ENCODE results near the gene TNS2. TPM values are rescaled to one million over a fixed set of nuclear protein-coding genes. Genes with fewer than 3 reads are reported as not detected.

Gene TNS2
- total RNA-seq, 1 donor from 2014 or later: 15.4 TPM

DNA sequence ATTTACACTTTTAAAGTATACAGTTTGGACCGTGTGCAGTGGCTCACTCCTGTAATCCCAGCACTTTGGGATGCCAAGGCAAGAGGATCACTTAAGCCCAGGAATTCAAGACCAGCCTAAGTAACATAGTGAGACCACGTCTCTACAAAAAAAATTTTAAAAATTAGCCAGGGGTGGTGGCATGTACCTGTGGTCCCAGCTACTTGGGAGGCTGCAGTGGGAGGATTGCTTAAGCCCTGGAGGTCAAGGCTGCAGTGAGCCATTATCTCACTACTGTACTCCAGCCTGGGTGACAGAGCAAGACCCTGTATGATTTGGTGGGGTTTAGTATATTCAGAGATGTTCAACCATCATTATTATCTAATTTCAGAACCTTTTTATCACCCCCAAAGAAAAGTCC, 38.9 kb upstream of the TNS2 start:
- H3K4me1 ChIP-seq (ENCODE audit: insufficient read depth, low read length): peaks cover 19% of the 10 kb centered on the region
- H3K79me2 ChIP-seq (ENCODE audit: insufficient read depth, low read length): peaks cover 98% of the 10 kb centered on the region
- Mint-ChIP-seq H3K4me1 (ENCODE audit: low read depth, unreplicated experiment) (peaks cover 28% of the 10 kb centered on the region), H3K4me3 (ENCODE audit: unreplicated experiment) (peak overlapping the region; percentile 40), H3K27ac (ENCODE audit: unreplicated experiment) (no peak overlapping the region), H3K9me3 (ENCODE audit: unreplicated experiment) (peaks cover 2% of the 10 kb centered on the region), H3K36me3 (ENCODE audit: low read depth, unreplicated experiment) (peaks cover 3% of the 10 kb centered on the region), H3K27me3 (ENCODE audit: low read depth, unreplicated experiment) (no peaks in the 10 kb centered on the region)
- no peak overlapping the region for H3K27ac ChIP-seq (ENCODE audit: low read depth, low read length)
- H3K9ac ChIP-seq (ENCODE audit: low read length): no peak overlapping the region
- TF ChIP-seq, protein P1, sequence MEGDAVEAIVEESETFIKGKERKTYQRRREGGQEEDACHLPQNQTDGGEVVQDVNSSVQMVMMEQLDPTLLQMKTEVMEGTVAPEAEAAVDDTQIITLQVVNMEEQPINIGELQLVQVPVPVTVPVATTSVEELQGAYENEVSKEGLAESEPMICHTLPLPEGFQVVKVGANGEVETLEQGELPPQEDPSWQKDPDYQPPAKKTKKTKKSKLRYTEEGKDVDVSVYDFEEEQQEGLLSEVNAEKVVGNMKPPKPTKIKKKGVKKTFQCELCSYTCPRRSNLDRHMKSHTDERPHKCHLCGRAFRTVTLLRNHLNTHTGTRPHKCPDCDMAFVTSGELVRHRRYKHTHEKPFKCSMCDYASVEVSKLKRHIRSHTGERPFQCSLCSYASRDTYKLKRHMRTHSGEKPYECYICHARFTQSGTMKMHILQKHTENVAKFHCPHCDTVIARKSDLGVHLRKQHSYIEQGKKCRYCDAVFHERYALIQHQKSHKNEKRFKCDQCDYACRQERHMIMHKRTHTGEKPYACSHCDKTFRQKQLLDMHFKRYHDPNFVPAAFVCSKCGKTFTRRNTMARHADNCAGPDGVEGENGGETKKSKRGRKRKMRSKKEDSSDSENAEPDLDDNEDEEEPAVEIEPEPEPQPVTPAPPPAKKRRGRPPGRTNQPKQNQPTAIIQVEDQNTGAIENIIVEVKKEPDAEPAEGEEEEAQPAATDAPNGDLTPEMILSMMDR (IDR thresholded peaks at IDR 0.05; ENCODE audit: insufficient read depth, low read depth, low read length): no peak
- no peak for TF ChIP-seq EZH2 (IDR thresholded peaks at IDR 0.05; ENCODE audit: insufficient read depth, low read length)
- H3K4me3 ChIP-seq (ENCODE audit: insufficient read depth, low read depth, low read length): no peak overlapping the region
- no peaks in the 10 kb centered on the region for H3K27me3 ChIP-seq (ENCODE audit: insufficient read depth, low read length)
- DNase-seq (ENCODE audit: low read depth) (no peak), FAIRE-seq (no peak)
- no peak overlapping the region for H2AFZ ChIP-seq (ENCODE audit: low read depth, low read length)
- H3K9me3 ChIP-seq (ENCODE audit: insufficient read depth, low read depth, low read length): no peaks in the 10 kb centered on the region
- peaks cover 3% of the 10 kb centered on the region for H3K36me3 ChIP-seq (ENCODE audit: insufficient read depth, low read length)
- no peak overlapping the region for H3K4me2 ChIP-seq (ENCODE audit: low read length)
- peaks cover 88% of the 10 kb centered on the region for H4K20me1 ChIP-seq (ENCODE audit: insufficient read depth, low read length)

- no peak for DNase-seq (ENCODE audit: low read depth)
- no peaks in the 10 kb centered on the region for H3K27me3 Mint-ChIP-seq (ENCODE audit: low read depth, unreplicated experiment)
- peaks cover 3% of the 10 kb centered on the region for H3K36me3 ChIP-seq (ENCODE audit: insufficient read depth, low read length)
- H3K9me3 Mint-ChIP-seq (ENCODE audit: unreplicated experiment): peaks cover 1% of the 10 kb centered on the region
- no peak overlapping the region for H3K4me2 ChIP-seq (ENCODE audit: low read length)
- FAIRE-seq: no peak
- H3K27ac ChIP-seq (ENCODE audit: low read depth, low read length): no peak overlapping the region
- H3K4me1 Mint-ChIP-seq (ENCODE audit: low read depth, unreplicated experiment): peaks cover 28% of the 10 kb centered on the region
- H3K4me3 Mint-ChIP-seq (ENCODE audit: unreplicated experiment): no peak overlapping the region
- no peak for TF ChIP-seq EZH2 (IDR thresholded peaks at IDR 0.05; ENCODE audit: insufficient read depth, low read length)
- TF ChIP-seq, protein P1 (IDR thresholded peaks at IDR 0.05; ENCODE audit: insufficient read depth, low read depth, low read length): no peak
- no peaks in the 10 kb centered on the region for H3K27me3 ChIP-seq (ENCODE audit: insufficient read depth, low read length)
- no peak overlapping the region for H2AFZ ChIP-seq (ENCODE audit: low read depth, low read length)
- peaks cover 19% of the 10 kb centered on the region for H3K4me1 ChIP-seq (ENCODE audit: insufficient read depth, low read length)
- no peak overlapping the region for H3K4me3 ChIP-seq (ENCODE audit: insufficient read depth, low read depth, low read length)
- peaks cover 97% of the 10 kb centered on the region for H4K20me1 ChIP-seq (ENCODE audit: insufficient read depth, low read length)
- H3K9me3 ChIP-seq (ENCODE audit: insufficient read depth, low read depth, low read length): no peaks in the 10 kb centered on the region
- H3K79me2 ChIP-seq (ENCODE audit: insufficient read depth, low read length): peaks cover 100% of the 10 kb centered on the region
- peaks cover 5% of the 10 kb centered on the region for H3K36me3 Mint-ChIP-seq (ENCODE audit: low read depth, unreplicated experiment)
- H3K27ac Mint-ChIP-seq (ENCODE audit: unreplicated experiment): no peak overlapping the region
- no peak overlapping the region for H3K9ac ChIP-seq (ENCODE audit: low read length)
These were observed 38.0 kb upstream of the TNS2 start for GRCh38 chr12:53011889-53012288.

DNA sequence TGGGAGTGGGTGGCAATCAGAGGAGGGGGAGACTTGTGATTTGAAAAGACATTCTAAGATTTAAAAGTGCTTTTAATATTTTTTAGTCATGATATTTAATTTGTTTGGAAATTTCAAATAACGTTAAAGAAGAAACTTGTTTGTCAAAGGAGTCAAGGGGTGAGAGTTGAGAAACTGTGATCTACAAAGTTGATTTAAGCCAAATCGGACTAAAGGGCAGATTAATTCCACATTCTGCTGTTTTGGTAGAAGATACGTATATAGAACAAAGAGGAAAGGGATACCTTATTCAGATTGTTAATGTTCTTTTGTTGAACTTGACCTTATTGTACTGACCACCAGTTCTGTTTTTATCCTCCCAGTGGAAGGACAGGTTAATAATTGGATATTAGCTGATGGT, 36.9 kb upstream of the TNS2 start:
- H3K36me3 Mint-ChIP-seq (ENCODE audit: low read depth, unreplicated experiment): peaks cover 5% of the 10 kb centered on the region
- Histone ChIP-seq H3K36me3 (ENCODE audit: insufficient read depth, low read length) (peaks cover 10% of the 10 kb centered on the region), H3K4me3 (ENCODE audit: insufficient read depth, low read depth, low read length) (no peak overlapping the region), H3K79me2 (ENCODE audit: insufficient read depth, low read length) (peaks cover 100% of the 10 kb centered on the region), H3K4me1 (ENCODE audit: insufficient read depth, low read length) (peaks cover 13% of the 10 kb centered on the region), H3K9ac (ENCODE audit: low read length) (no peak overlapping the region), H4K20me1 (ENCODE audit: insufficient read depth, low read length) (peaks cover 97% of the 10 kb centered on the region), H3K9me3 (ENCODE audit: insufficient read depth, low read depth, low read length) (no peaks in the 10 kb centered on the region), H2AFZ (ENCODE audit: low read depth, low read length) (no peak overlapping the region), H3K27ac (ENCODE audit: low read depth, low read length) (no peak overlapping the region), H3K4me2 (ENCODE audit: low read length) (no peak overlapping the region), H3K27me3 (ENCODE audit: insufficient read depth, low read length) (no peaks in the 10 kb centered on the region)
- DNase-seq (ENCODE audit: low read depth) (no peak), FAIRE-seq (no peak)
- H3K27me3 Mint-ChIP-seq (ENCODE audit: low read depth, unreplicated experiment): no peaks in the 10 kb centered on the region
- peaks cover 28% of the 10 kb centered on the region for H3K4me1 Mint-ChIP-seq (ENCODE audit: low read depth, unreplicated experiment)
- no peak overlapping the region for H3K4me3 Mint-ChIP-seq (ENCODE audit: unreplicated experiment)
- H3K9me3 Mint-ChIP-seq (ENCODE audit: unreplicated experiment): no peaks in the 10 kb centered on the region
- H3K27ac Mint-ChIP-seq (ENCODE audit: unreplicated experiment): no peak overlapping the region
- TF ChIP-seq EZH2 (IDR thresholded peaks at IDR 0.05; ENCODE audit: insufficient read depth, low read length): no peak
- TF ChIP-seq, protein P1 (IDR thresholded peaks at IDR 0.05; ENCODE audit: insufficient read depth, low read depth, low read length): no peak

All from astrocyte (in vitro differentiated cells and primary cell).